ENCODE results near the gene CISH. TPM values are rescaled to one million over a fixed set of nuclear protein-coding genes. Genes with fewer than 3 reads are reported as not detected.

Gene CISH
- polyA plus RNA-seq, 1 donor = 12.0 TPM

DNA sequence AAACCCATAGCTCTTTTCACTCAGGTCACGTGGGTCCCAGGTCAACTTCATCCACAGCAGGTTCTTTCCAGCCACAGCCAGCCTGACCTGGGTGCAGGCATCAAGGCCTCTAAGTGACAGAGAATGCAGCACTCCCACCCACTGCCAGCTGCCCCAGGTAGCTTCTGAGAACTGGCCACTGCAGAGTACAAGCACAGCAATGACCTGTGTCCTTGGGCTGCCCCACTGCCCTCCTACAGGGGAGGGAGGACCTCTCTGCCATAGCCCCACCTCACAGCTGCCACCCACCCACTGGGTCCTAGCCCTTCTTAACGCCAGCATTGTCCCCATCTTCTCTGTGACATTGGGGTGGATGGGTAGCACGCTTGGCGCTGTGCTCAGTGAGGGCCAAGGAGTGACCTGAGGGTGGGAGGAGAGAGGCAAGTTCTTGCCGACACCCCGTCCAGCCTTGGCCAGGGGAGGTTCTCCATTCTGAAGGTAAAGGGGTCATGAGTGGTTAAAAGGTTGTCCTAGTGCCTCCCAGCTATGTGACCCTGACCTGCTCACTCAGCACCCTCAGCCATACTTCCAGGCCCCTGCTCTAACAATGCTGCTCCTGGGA lies 12.4 kb downstream of the CISH start:
- no peak for DNase-seq (ENCODE audit: low read depth)

DNA sequence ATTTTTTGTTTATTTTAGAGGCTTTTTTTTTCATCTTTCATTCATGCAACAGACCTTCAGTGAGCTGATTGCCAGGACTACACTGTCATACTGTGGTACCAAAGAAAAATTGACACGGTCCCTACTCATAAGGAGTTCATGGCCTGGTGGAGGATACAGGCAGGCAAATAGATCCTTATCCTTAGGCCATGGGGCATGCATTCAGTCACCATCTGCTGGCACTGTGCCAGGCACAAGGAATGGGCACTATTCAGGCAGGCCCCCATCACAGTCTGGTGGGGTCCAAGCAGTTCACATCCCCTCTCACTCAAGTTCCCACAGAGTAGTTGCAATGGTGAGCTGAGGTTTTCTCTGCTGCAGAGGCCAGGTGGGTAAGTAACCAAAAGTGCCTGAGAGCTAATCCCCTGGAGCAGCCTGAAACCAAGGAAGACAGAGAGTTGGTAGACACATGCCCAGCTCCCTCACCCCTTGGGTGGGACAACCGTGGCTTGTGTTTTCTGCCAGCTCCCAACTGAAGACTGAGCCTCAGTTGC lies 17.3 kb downstream of the CISH start:
- DNase-seq (ENCODE audit: low read depth) = no peak

GRCh38 chr3:50592568-50592967 lies 19.0 kb downstream of the CISH start:
- DNase-seq (ENCODE audit: low read depth) = no peak

DNA sequence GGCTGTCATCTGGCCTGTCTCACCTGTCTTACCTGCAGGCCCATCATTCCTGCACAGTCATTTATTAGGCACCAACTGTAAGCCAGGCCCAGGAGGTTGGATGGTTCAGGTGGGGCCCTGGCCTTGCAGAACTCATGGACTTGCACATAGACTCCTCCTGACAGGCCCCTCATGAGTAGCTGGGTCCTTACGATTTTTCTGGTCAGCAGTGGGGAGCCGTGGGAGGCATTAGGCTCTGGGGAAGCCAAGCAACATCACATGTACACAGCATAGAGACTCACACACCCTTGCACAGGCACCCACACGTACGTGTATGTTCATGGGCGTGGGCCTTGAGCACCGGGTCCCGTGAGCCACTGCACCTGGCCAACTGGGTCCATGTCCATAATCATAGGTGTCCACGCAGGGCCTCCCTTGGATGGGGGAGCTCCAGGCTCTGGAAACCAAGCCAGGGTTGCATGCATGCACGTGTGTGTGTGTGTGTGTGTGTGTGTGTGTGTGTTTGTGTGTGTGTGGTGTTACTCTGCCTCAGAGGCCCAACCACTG lies 20.3 kb downstream of the CISH start:
- no peak for DNase-seq (ENCODE audit: low read depth)

DNA sequence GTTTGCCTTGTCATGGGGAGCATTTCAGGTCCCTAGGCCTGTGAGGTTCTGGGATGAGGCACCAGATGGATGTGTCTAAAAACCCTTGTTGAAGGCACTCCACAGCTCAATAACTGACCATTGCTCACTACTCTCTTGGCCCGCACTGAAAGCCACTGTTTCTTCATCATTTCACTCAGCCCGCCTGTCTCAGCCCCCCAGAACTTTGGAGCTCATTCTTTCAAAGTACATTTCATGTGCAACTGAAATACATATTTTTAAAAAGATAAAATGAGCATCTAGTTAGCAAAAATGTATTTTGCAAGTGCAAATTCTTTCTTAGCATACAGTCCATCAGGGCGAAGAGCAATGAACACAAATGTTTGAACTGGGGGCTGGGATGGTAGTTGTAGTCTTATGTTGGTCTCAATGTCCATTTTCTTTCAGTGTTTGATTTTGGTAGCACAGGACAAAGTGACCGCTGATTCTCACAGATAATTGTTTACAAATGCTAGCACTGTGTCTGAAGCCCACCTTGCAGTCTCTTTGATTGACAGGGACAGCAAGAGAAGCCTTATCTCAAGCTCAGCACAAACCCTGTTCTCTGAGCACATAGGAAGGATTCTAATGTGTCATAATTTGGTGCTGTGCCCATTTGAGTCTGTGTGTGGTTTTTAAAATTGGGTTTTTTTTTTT lies 22.7 kb downstream of the CISH start:
- DNase-seq (ENCODE audit: low read depth) = no peak

GRCh38 chr3:50587806-50588758 lies 23.5 kb downstream of the CISH start:
- no peak for DNase-seq (ENCODE audit: low read depth)

DNA sequence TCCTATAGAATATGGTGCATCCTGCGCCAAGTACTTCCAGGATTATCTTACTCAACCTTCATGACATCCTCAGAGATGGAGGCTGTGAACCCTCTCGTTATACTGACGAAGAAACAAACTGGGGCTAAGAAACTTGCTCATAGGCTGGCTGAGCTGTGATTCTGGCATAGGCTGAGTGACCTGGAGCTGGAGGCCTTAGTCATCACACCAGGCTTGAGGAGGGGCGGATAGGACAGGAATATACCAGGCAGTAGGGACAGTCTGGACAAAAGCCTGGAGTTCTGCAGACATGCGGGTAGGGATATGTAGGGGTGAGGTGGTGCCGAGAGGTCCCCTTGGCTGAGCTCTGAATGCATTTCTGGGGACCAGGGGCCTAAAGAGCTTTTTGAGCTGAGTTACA lies 24.2 kb downstream of the CISH start:
- DNase-seq (ENCODE audit: low read depth) = no peak

- no peak for DNase-seq (ENCODE audit: low read depth)
Measured at GRCh38 chr3:50586763-50587070, 24.9 kb downstream of the CISH start.

DNA sequence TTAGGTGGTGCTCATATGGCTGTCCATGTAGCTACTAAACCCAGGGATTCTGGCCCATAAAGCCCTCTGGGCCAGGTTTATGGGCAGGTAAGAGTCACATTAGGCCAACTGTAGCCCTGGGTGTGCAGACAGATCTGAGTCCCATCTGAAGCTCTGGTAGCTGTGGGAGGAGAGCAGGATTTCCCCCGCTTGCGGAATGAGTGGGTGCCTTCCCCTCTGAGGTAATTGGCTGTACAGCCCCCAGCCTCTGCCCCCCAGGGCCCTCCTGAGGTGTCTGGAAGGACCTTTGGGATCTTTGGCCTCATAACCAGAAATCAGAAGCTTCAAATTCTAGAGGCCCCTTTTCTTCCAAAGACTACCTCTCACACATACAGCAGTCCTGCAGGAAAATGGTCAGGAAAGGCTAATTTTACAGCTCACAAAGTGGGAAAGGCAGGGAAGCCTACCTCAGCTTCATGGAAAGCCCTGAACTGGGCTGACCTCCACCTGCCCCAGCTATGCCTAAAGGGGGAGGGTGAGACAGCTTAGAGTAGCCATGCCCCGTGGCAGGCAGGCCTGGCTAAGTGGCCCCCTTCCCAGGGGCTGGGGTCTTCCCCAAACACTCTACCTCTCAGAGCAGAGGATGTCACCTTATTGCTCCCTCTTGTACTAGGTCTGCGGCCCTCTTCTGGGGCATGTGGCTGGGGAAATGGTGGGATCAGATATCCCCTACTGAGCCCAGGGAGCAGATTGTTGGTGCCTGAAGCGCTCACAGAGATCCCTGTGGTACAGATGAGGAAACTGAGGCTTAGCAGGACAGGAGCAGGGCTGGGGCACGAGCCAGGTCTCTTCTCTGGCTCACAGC lies 25.4 kb downstream of the CISH start:
- no peak for DNase-seq (ENCODE audit: low read depth)

- no peak for DNase-seq (ENCODE audit: low read depth)
Measured at GRCh38 chr3:50584391-50584790, 27.2 kb downstream of the CISH start.

GRCh38 chr3:50583897-50584296 lies 27.7 kb downstream of the CISH start:
- DNase-seq (ENCODE audit: low read depth) = no peak

DNA sequence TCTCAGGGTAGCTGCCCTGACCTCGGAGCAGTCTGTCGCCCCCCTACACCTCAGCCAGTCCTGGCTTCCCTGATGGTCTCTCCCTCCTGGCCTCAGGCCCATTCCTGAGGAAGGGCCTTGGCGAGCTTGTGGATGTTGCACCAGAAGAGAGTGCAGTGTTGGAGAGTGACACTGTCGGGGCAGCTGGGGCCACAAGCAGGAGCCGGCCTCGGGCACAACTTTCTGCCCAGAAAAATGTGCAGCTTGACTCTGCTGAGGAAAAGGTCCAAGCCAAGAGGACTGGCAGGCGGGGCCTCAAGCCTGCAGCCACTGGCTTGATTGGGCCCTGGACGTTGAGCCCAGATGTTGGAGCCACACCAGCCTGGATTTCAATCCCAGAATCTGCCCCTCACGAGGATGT lies 29.5 kb downstream of the CISH start:
- DNase-seq (ENCODE audit: low read depth) = no peak

GRCh38 chr3:50581459-50581842 lies 30.1 kb downstream of the CISH start:
- no peak for DNase-seq (ENCODE audit: low read depth)

DNA sequence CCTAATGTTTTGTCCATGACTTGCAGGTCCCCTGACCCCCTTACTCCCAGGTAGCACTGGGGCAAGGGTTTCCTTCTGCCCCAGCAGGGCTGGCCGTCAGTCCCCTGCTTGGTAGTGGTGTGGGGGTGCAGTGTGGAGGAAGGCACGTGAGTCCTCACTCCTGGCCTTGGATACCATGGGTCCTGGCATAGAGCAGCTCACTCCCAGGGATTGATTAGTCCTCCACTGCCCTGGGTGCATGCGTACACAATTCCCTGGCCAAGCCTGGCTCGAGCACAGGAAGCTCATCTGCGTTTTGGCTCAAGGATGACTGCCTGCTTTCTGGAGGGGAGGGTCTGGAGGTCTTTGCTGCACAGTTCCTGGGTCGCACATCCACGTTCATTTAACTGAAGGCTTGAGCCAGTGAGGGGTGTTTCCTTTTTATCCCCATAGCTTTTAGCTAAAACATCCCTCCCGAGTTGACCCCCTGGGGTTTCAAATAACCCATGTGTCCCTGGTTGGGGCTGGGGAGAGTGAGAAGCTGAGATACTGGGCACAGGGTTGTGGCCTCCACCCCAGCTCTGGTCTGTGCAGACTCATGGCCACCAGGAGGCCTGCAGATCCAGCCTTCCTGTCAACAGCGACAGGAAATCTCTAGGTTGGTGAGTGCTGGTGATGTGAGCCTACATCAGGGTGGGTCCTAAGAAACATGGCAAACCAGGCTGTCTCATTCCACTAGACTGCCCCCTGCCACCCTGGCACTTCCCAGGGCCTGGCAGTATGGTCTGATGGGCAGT lies 30.7 kb downstream of the CISH start:
- no peak for DNase-seq (ENCODE audit: low read depth)

DNA sequence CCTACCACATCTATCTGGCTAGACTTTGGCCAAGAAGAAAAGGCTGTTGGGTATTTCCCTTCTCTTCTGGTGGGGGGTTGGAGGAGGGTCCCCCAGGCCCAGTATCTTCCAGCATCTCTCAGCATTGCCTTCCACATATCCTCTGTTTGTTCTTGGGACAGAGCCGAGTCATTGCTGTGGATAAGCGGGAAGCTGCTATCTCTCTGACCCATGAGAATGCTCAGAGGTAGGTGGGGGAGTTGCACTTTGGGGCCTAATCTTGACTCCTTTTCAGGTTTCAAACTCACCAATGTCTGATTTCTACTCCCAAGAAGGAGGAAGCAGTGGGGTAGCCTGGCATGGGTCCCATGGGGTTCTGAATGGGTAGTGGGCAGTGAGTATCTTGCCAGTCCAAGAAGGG lies 34.2 kb downstream of the CISH start:
- DNase-seq (ENCODE audit: low read depth) = no peak

- no peak for DNase-seq (ENCODE audit: low read depth)
Measured at GRCh38 chr3:50575372-50575771, 36.2 kb downstream of the CISH start.

- no peak for DNase-seq (ENCODE audit: low read depth)
Measured at GRCh38 chr3:50574444-50574831, 37.1 kb downstream of the CISH start.

DNA sequence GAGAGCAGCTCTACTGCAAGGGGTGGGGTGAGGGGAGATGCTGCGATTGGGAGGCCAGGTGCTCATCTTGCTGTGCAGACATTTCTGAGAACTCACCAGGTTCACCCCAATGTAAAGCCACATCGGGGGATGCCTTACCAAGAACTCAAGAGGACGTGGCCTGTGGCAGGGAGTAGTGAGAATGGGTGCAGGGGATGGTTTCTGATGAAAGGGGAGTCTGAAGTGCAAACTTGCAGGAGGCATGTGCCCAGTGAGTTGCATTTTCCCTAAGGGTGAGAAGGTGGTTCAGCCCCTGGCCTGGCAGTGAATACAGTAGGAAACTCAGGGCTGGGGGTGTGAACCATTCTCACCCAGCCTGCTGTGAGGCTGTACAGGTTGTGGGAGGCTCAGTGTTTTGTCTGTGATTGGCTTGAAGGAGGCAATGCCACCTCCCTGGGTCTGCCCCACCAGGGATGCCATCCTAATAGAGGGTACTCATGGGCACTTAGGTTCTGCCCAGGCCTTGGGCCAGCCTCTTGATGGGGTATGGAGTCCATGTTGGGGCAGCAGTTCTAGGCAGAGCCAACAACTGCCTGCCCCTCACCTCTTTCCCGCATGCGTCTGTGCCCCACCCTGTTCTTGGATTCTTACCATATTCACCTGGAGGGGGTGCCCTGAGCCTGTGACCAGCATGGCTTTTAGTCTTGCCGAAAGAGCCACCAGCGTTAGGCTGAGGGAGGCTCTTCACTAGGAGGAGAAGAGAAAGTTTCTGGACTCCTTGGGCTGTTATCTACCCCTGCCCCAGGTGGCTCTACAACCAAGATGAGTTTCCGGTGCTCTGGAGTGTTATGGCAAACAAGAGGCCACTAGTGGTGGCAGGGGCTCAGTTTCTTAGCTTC lies 37.8 kb downstream of the CISH start:
- no peak for DNase-seq (ENCODE audit: low read depth)

DNA sequence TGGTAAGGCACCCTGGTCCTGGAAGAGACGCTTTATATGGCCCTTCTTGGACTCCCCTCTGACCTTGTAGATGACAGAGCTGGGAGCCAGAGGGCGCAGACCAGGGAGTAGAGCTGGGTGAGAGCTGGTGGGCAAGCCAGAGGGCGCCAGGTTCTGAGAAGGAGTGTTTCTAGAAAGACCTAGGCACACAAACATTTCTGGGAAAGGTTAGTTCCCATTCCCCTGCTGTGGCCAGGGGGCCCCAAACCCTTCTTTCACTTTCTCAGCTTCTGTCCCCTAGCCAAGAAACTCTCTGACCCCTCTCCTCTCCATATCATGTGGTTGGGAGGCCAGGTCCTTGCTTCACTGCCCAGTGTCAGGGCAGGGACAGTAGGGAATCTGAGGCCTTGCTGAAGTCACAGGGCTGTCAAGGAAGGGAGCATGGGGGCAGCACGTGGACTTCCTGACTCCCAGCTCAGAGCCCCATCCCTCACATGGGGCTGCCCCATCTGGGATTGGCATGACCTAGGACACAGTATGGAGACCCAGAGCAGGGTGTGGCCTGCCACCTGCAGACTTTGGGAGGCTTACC lies 38.7 kb downstream of the CISH start:
- DNase-seq (ENCODE audit: low read depth) = no peak

Measured in forelimb muscle (tissue), 1 donor.